HG03354 (cell line): ENCODE measurements around the gene MEG3.

Experiments
- ATAC-seq: cut with Tn5 transposase; IDR thresholded peaks from one replicate; pipeline ENCODE4 v1.9.1; 2021; ENCODE audit warnings: mild to moderate bottlenecking; ENCODE audit not compliant: unreplicated experiment, poor library complexity, severe bottlenecking

MEG3 gene

DNA sequence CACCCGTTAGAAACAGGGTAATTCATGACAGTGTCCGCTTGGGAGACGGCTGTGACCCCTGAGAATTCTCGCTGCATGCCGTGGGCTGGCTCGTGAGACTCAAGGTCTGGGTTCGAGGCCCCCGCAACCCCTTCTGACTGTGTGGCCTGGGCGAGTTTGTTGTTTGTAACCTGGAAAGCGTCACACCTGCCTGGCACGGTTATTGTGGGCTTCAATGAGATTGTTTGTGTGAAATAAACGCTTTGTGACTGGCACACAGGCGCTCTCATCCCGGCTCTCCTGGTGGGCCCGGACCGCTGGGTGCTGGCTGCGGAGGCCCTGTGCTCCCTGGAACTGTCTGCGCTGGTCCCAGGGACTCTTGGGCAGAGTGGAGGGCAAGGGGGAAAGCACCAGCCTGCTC lies 33.9 kb downstream of the MEG3 start:
- no peak for ATAC-seq

DNA sequence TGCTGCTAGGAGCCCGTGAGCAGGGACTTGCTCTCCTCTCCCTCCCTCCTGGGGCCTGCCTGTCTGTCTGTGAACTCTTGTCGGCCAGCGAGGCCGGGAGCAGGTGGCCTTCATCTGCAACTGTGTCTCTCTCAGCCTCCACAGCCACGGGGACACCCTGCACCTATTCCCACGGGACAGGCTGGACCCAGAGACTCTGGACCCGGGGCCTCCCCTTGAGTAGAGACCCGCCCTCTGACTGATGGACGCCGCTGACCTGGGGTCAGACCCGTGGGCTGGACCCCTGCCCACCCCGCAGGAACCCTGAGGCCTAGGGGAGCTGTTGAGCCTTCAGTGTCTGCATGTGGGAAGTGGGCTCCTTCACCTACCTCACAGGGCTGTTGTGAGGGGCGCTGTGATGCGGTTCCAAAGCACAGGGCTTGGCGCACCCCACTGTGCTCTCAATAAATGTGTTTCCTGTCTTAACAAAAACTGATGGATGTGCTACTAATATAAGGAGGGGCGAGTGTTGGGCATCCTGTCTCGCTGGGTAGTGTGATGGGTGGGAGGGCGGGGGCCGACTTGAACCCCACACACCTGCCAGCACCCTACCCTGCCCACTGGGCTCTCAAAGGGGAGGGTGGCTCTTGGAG lies 34.8 kb downstream of the MEG3 start:
- no peak for ATAC-seq

DNA sequence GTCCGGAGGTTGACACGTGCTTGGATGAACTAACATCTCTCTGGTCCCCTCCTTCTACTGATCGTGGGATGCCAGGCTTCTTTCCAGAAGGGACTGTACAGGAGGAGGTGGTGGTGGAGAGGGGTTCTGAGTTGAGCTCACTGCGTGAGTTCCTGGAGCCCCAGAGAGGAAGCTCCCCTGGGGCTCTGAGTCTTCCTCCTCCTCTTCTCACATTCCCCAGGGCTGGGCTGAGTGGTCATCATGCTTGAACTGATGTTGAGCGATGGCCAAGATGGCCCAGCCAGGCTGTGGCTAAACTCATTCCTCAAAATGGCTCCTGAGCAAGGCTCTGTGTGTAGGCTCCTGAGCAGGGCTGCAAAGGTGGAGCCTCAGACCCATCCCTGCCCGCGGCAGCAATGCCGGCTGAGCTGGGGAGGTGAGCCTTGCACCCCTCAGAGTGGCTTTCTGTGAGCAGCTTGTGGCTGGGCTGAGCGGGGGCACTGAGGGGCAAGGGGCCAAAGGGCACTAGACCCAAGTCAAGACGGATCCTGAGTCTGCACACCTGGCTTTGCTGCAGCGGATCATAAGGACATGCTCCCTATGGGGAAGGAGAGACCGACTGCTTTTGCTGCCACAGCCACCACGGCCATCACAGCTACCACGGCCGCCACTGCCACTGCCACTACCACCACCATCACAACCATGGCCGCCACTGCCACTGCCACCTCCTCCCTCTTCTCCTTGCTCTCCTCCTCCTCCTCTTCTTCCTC lies 35.4 kb downstream of the MEG3 start:
- no peak for ATAC-seq

DNA sequence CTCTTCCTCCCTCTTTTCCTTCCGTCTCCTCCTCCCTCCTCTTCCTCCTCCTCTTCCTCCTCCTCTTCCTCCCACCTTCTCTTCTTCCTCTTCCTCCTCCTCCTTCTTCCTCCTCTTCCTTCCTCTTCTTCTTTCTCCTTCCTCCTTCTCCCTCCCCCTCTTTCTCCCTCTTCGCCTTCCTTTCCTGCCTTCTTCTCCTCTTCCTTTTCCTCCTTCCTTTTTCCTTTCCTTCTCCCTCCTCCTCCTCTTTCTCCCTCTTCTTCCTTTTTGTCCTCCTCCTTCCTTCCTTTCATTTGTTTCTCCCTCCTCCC lies 36.0 kb downstream of the MEG3 start:
- no peak for ATAC-seq

DNA sequence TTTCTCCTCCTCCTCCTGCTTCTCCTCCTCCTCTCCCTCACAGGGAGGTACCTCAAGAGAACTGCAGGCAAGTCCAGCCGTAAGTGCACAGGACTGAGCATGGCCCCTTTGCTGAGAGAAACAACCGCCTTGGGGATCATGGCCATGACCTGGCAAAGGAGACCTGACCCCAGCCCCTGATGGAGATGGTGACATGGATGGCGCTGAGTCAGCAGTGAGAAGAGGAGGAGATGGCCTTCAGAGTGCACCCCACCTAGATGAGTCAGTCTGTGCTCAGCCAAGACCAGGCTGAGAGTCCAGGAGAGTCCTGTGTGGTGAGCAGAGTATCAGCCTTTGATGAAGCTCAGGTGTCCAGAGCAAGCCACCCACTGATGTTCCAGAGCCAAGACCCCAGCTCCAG lies 36.4 kb downstream of the MEG3 start:
- ATAC-seq, result no peak

DNA sequence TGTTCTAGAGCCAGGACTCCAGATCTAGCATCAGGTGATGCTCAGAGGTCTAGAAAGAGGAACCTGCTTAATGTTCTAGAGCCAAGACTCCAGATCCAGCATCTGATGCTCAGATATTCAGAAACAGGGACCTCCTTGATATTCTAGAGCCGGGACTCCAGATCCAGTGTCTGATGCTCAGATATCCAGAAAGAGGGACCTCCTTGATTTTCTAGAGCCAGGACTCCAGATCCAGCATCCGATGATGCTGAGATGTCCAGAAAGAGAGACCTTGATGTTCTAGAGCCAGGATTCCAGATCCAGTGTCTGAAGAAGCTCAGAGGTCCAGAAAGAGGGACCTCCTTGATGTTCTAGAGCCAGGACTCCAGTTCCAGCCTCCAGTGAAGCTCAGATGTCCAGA lies 36.9 kb downstream of the MEG3 start:
- ATAC-seq, result no peak

DNA sequence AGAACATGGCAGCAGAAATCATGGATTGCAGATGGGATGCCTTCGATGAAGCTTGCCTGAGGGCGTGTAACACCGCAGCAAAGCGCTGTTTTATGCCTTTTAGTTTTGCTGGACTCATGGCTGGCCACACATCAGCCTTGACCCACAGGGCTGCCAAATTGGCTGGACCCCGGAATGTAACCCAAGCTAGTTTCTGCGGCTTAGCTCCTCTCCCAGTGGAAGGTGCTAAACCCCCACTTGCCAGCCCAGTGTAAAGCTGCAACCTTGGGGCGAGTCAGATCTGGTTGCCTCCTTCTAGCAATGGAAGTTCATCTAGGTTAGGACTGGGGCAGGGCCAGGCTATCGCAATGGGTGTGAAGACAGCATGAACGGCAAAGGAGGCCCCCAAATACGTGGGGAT lies 38.3 kb downstream of the MEG3 start:
- ATAC-seq, result no peak

DNA sequence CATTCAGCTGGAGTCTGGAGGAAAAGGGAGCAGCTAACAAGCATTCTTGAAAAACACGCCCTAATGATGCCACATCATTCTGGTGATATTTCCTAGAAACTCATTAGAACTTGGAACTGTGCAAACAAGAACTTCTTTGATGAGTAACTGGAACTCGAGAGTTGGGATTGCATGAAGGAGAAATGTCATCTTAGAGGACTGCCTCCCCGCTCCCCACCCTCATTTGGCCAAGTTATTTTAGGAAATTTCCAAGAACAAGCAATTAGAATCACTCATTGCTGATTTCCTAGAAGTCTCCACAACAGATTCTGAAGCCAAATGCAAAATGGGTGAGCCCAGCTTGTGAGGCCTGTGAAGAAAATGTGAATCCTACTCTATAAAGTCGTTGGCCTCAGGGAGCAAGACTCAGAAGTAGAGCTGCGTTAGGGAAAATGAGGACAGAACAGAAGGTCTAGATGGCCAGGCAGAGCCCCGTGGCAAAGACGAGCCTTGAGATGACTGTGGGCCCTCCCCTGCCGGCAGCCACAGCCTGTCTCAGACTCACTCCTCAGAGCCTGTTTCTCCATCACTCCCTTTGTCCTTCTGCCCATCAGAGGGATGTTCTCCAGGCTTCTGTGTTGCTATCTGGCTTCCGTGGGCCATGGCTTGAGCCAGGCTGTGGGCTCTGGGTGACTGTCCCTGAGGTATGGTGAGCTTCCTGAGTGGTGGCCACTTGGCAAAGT lies 39.2 kb downstream of the MEG3 start:
- ATAC-seq, result no peak

DNA sequence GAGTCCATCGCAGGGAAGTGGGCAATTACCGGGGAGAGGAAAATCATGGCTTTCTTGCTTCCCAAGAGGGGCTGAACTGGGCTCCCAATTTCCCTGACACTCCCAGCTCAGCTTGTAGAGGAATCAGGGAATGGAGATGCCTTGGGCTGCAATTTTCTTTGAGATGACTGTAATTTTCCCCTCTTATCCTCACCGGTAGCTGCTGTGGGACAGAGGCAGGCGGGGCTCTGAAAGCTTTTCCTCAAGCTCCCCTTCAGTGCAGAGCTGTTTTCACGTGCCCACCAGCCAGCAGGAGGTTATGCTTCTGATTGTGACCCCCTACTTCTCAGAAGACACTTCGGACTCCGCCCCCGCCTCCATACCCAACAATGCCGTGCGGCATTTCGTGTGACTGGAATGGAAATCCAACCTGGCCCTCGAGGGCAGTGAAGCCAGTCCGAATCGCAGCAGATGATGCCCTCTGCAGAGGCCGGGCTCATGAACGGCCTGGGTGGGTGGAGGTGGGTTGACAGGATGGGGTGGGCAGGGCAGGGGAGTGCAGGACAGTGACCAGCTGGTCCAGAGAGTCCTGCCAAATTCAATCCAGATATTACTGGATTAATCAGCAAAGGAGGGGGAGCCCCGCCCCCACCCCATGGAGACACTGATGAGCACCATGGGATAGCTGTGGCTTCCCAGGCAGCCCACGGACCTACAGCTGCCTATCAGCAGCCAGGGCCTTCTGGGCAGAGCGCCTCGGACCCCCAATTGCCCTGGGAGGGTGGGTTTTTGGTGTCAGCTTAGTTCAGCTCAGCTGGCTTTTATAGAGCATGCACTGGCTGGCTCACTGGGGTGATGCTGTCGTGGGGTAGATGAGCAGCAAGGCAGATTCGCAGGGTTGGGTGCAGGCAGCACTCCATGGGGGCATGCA lies 40.0 kb downstream of the MEG3 start:
- no peak for ATAC-seq

DNA sequence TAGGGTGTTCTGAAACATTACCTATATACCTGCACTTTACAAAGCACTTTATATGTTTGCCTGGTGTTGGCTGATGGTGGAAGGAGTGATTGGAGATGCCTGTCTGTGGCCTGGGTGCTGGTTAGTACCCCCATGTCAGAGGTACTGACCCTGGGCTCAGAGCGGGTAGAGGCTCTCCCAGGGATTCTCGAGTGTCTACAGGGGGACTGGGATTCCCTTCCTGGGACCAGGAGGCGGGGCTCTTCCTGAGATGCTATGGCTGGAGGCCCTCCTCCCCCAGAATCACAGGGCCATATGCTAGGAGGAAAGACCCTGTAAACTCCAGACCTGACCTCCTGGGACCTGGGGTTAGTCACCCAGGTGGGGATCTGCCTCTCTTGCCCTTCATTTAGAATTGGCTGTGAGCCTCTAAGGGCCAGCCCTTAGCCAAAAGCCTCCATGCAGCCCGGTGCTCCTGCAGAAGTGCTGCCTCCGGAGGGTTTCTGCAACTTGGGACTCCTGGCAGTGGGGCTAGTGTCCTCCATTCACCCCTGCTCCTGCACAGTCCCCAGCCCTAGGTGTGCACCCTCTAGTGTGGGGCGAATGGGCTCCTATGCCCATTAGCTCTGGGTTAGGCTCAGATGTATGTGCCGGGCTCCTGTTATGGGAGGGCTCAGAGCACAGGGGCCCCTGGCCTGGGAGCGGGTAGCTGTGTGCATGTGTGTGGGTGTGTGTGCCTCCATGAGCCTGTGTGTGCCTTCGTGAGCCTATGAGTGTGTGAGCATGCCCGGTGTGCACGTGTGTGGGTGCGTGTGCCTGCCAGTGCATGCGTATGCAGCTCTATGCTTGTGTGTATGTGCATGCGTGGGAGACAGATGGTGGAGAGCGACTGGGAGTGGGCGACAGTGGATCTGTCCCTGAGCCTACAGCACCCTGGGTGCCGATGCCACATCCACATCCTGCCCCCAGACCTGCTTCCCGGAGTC lies 41.0 kb downstream of the MEG3 start:
- no peak for ATAC-seq

DNA sequence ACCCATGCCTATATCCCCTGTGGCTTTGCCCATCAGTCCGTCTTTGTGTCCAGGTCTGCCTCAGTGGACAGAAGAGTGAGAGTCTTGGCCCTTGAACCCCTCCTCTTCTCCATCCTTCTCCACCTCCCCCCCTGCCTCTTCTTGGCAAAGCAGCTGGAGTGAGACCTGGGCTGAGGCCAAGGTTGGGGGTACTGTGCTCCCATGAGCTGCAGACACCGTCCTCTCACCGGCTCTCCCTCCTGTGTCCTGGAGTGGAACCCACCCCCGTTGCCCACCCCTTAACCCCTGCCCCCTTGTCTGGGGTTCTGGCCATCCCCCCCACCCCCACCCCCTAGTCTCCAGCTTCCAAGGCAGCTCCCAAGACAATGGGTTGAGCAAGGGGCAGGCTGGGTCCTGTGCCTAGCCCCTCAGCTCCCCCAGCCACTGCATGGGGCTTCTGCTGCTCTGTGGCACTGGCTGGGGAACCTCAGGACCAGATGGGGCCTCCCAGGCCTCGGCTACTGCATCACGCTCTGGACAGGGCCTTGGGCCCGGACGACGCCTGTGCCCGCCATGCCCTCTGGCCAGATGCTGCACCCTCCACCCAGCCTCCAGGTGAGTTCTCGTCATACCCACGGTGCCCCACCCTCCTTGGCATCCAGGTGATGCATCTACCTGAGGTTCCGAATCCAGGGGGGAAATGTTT lies 41.9 kb downstream of the MEG3 start:
- ATAC-seq, result no peak

DNA sequence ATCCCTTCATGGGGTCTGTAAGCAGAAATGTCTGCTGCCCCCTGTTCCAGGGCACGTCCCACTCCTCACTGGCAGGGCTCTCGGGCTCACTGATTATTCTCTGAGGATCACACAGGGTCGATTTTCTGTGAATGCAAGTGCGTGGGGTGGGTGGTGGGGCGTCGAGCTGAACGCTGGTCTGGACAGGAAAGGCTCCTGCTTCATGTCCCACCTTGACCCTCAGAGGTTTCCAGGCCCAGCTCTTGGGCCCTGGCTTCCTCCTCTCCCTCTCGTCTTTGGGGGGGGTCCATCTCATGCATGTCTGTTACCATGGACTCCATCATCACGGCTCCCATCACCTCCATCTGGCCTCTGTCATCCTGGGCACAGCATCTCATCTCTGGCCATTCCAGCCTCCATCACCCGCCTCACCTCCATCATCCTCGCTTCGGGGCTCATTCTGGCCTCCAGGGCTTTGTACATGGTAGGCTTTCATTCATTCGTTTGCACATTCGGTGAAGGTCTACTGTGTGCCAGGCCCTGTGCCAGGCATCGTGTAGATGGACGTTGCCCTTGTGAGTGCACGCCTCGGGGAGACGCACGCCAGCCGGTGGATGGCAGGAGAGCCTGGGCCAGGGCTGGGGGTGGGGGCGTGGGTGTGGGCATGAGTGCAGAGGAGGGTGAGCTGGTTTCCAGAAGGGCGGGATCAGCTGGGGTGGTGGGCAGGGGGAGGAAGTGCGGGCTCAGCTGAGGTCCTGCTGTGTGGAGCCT lies 42.9 kb downstream of the MEG3 start:
- ATAC-seq, result no peak

DNA sequence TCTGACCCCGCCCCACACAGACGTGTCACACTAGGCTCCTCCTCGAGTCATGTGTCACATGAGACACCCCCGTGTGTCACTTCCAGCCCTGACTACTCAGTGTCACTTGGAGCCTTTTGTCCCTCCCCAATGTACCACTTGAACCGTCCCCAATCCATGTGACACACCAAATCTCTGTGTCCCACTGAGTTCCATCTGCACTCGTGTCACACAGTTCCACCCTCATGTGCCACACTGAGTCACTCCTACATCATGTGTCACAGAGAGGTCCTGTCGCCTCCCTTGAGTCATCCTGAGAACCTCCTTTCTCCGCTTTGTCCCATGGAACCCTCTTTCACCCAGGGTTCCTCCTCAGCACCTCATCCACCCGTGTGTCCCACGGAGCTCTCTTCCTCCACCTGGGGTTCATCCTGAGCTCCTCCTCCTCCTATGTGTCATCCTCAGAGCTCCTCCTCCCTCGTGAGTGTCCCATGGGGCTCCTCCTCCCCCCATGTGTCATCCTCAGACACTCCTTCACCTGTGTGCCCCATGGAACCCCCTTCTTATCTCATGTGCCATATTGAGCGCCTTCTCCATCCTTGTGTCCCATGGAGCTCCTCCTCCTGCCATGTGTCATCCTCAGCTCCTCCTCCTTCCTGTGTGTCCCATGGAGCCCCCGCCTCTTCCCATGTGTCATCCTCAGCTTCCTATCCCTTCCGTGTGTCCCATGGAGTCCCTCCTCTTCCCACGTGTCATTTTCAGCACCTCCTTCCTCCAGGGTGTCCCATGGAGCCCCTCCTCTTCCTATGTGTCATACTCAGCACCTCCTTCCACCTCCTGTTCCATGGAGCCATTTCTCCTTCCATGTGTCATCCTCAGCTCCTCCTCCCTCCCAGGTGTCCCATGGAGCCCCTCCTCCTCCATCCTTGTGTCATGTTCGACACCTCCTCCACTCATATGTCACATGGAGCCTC lies 45.6 kb downstream of the MEG3 start:
- no peak for ATAC-seq

DNA sequence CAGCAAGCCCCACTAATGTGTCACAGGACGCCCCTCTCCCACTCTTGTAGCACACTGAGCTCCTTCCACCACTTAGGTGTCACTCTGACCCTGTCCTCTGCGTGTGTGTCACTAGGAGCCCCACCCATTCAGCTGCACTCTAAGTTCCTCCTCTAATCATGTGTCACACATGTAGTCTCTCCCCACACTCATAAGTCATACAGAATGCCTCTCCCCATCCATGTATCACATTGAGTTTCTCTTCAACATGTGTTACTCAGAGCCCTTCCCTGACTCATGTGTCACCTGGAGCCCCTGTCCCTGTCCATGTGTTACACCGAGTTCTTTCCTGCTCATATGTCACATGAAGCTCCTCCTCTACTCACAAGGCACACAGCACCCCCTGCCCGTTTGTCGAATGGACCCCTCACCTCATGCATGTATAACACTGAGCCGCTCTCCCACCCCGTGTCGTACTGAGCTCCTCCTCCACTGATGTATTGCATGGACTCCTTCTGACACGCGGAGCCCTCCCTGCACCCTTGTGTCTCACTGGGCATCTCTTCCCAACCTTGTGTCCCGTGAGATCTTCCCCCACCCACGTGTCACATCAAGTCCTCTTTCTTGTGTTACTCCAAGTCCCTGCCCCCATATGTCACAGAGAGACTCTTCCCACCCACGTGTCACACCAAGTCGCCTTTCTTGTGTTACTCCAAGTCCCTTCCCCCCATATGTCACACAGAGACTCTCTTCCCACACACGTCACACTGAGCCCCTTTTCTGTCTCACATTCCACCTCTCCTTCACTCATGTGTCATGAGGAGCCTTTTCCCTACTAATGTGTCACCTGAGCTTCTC lies 46.6 kb downstream of the MEG3 start:
- ATAC-seq, result no peak

DNA sequence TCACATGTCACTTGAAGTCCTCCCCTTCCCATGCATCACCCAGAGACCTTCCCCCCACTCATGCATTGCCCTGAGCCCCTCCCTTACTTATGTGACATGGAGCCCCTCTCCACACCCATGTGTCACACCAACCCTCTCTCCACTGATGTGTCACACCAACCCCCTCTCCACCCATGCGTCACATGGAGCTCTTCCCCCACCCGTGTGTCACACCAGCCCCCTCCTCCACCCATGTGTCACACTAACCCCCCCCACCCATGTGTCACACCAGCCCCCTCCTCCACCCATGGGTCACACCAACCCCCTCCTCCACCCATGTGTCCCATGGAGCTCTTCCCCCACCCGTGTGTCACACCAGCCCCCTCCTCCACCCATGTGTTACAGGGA lies 47.2 kb downstream of the MEG3 start:
- no peak for ATAC-seq

DNA sequence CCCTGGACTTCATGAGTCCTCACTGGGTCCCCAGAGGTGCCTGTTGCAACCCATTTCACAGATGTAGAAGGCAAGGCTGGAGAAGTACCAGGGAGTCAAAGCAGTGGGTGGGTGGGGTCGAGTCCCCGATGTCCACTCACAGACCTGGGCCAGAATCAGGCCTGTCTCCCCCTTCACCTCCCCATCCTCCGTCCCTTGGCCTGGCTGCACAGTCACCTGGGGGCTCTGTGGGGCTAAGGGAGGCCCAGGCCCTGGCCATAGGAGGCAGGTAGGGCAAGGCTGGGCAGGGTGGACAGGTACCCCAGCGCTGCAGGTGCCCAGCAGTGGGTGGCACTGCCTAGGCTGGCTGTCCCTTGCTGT lies 48.1 kb downstream of the MEG3 start:
- no peak for ATAC-seq
